Activated CD8-positive, alpha-beta T cell treated with anti-CD3 and anti-CD28 coated beads, Interleukin-2, amount 10 ng/mL, durations not matched to agents 7 days and 5 days (primary cell): Measurements from ENCODE around the gene ARID3A. TPM values are rescaled to one million over a fixed set of nuclear protein-coding genes. Genes with fewer than 3 reads are reported as not detected.

ENCODE experiments used
- ATAC-seq: fragments of 150-1000 bp; cut with Tn5 transposase; one replicate; pipeline ENCODE4 v1.10.0; 2021; ENCODE audit warnings: moderate library complexity
- CTCF ChIA-PET: fragments of 350-600 bp; sonication (Branson Sonifier 250); formaldehyde crosslinking; loops from one replicate; lab custom pipeline; 2021; ENCODE audit warnings: antibody characterized with exemption; lab: Charles Lee
- POLR2A ChIA-PET: fragments of 350-600 bp; sonication (Branson Sonifier 250); formaldehyde crosslinking; loops from one replicate; lab custom pipeline; 2021; ENCODE audit warnings: antibody characterized with exemption; lab: Charles Lee
- DNase-seq: peaks from one replicate; pipeline ENCODE4 v3.0.0-alpha.2; 2020
- H3K27ac Mint-ChIP-seq: one replicate; pipeline ENCODE4 v1.8.0; 2021; ENCODE audit warnings: mild to moderate bottlenecking, mixed read lengths
- H3K27me3 Mint-ChIP-seq: one replicate; pipeline ENCODE4 v1.8.0; 2021; ENCODE audit warnings: low read depth, mixed read lengths
- H3K36me3 Mint-ChIP-seq: one replicate; pipeline ENCODE4 v1.8.0; 2021; ENCODE audit warnings: low read depth, mixed read lengths
- H3K4me1 Mint-ChIP-seq: one replicate; pipeline ENCODE4 v1.8.0; 2021; ENCODE audit warnings: low read depth, mixed read lengths
- H3K4me3 Mint-ChIP-seq: one replicate; pipeline ENCODE4 v1.8.0; 2021; ENCODE audit warnings: mild to moderate bottlenecking, mixed read lengths
- H3K9me3 Mint-ChIP-seq: one replicate; pipeline ENCODE4 v1.8.0; 2022; ENCODE audit warnings: mixed read lengths; ENCODE audit not compliant: insufficient read depth
- total RNA-seq, 2 experiments: library from RNA; stranded (reverse); gene quantifications; one replicate each; pipeline ENCODE4 v1.2.3, GENCODE V29; 2021

ARID3A gene
- total RNA-seq, 2 experiments from 2014 or later, result 26.7 to 27.7 TPM

DNA sequence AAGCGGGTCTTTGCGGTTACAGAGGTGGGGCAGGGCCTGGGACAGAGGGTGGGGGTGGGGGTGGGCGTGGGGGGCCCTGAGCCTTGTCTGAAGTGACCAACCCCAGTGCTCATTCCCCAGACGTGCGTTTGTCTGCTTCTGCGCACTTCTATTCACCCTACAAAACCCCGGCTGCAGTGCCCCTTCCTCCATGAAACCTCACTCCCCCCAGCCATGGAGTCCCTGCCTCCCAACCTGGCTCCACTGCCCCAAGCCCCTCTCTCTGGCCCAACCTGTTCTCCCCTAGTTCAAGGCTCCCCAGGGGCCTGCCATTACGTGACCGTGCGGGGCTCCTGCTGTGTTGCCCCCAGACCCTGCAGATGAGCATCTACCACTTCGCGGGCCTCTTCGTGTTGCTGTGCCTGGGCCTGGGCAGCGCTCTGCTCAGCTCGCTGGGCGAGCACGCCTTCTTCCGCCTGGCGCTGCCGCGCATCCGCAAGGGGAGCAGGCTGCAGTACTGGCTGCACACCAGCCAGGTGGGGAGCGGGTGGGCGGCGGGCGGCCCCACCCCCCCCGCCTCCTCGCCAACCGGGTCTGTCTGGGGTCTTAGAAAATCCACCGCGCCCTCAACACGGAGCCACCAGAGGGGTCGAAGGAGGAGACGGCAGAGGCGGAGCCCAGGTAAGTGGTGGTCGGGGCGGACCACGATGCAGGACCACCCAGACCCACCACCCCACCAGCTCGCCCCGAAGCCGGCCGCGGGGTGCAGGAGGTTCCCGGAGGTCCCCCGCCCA, 82.6 kb downstream of the ARID3A start:
- ATAC-seq, result no peak
- H3K4me3 Mint-ChIP-seq, result no peak overlapping the region
- peaks cover 17% of the 10 kb centered on the region for H3K36me3 Mint-ChIP-seq

DNA sequence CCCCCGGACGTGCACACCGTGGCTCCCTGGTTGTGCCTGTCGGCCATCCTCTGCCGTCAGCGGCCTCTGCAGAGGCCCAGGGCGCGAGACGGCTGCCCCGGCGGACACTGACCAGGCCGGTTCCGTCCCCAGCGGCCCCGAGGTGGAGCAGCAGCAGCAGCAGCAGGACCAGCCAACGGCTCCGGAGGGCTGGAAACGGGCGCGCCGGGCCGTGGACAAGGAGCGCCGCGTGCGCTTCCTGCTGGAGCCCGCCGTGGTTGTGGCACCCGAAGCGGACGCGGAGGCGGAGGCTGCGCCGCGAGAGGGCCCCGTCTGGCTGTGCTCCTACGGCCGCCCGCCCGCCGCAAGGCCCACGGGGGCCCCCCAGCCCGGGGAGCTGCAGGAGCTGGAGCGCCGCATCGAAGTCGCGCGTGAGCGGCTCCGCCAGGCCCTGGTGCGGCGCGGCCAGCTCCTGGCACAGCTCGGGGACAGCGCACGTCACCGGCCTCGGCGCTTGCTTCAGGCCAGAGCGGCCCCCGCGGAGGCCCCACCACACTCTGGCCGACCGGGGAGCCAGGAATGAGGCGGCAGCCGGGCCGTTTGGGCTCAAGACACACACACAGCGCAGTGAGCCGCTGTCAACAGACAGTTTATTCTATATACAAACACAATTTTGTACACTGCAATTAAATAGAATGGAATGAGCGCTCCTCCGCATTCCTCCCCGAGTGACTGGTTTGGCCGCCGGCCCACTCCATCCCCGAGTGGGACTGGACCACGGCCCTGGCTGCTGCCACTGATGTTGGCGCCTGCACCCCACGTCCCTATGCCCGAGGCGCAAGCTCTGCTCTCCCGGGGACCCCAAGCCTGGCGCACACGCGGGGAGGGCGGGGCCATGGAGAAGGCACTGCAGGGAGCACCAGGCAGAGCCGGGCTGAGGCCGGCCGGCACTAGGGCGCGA, 83.5 kb downstream of the ARID3A start:
- POLR2A ChIA-PET, result no interaction called here
- no peaks in the 10 kb centered on the region for H3K9me3 Mint-ChIP-seq
- H3K36me3 Mint-ChIP-seq, result peaks cover 23% of the 10 kb centered on the region
- no peak for ATAC-seq
- no peak for DNase-seq
- CTCF ChIA-PET, result no interaction called here
- no peak overlapping the region for H3K27ac Mint-ChIP-seq
- peaks cover 2% of the 10 kb centered on the region for H3K4me1 Mint-ChIP-seq
- no peaks in the 10 kb centered on the region for H3K27me3 Mint-ChIP-seq
- H3K4me3 Mint-ChIP-seq, result no peak overlapping the region

More for the DNA sequence above, 82.6 kb downstream of the ARID3A start:
- ChIA-PET POLR2A (no interaction called here), CTCF (no interaction called here)
- Mint-ChIP-seq H3K4me1 (no peaks in the 10 kb centered on the region), H3K27me3 (no peaks in the 10 kb centered on the region), H3K9me3 (no peaks in the 10 kb centered on the region), H3K27ac (no peak overlapping the region)
- no peak for DNase-seq

GRCh38 chr19:1009981-1010538, 84.2 kb downstream of the ARID3A start:
- Mint-ChIP-seq H3K27me3 (no peaks in the 10 kb centered on the region), H3K9me3 (no peaks in the 10 kb centered on the region), H3K4me3 (no peak overlapping the region), H3K27ac (no peak overlapping the region), H3K4me1 (peaks cover 2% of the 10 kb centered on the region), H3K36me3 (peaks cover 23% of the 10 kb centered on the region)
- ATAC-seq, result no peak
- ChIA-PET CTCF (no interaction called here), POLR2A (no interaction called here)
- no peak for DNase-seq

- H3K27me3 Mint-ChIP-seq, result no peaks in the 10 kb centered on the region
- DNase-seq, result no peak
- no peak for ATAC-seq
- H3K4me1 Mint-ChIP-seq, result peaks cover 2% of the 10 kb centered on the region
- no peak overlapping the region for H3K27ac Mint-ChIP-seq
- POLR2A ChIA-PET, result no interaction called here
- no peak overlapping the region for H3K4me3 Mint-ChIP-seq
- CTCF ChIA-PET, result no interaction called here
- H3K9me3 Mint-ChIP-seq, result no peaks in the 10 kb centered on the region
- H3K36me3 Mint-ChIP-seq, result peaks cover 23% of the 10 kb centered on the region
These were observed 85.0 kb downstream of the ARID3A start for GRCh38 chr19:1010586-1011510.

GRCh38 chr19:1011831-1012333, 86.0 kb downstream of the ARID3A start:
- ChIA-PET CTCF (no interaction called here), POLR2A (no interaction called here)
- Mint-ChIP-seq H3K27ac (no peak overlapping the region), H3K36me3 (peaks cover 21% of the 10 kb centered on the region), H3K9me3 (no peaks in the 10 kb centered on the region), H3K4me3 (no peak overlapping the region), H3K27me3 (no peaks in the 10 kb centered on the region), H3K4me1 (peaks cover 4% of the 10 kb centered on the region)
- no peak for ATAC-seq
- DNase-seq, result no peak

- Mint-ChIP-seq H3K4me3 (no peak overlapping the region), H3K36me3 (peaks cover 19% of the 10 kb centered on the region), H3K27me3 (no peaks in the 10 kb centered on the region), H3K9me3 (no peaks in the 10 kb centered on the region), H3K4me1 (peaks cover 9% of the 10 kb centered on the region), H3K27ac (no peak overlapping the region)
- DNase-seq, result no peak
- ChIA-PET POLR2A (no interaction called here), CTCF (no interaction called here)
- ATAC-seq, result no peak
These were observed 86.5 kb downstream of the ARID3A start for GRCh38 chr19:1012334-1012733.

DNA sequence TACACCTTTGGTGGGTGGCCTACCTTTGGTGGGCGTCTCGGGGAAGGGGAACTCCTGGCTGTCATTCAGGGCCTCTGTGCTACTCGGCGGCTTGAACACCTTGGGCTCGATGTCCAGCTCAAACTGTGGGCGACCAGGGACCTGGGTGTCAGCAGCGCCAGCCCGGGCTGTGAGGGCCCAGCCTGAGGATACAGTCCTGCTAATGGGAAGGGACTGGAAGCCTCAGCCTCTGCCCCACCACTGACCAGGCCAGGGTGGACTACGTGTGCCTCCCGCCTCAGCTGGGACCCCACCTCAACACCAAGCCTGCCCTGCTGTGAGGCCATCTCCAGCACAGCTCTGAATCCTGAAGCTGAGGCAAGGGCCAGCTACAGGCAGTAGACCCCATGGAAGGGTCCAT, 87.4 kb downstream of the ARID3A start:
- peaks cover 18% of the 10 kb centered on the region for H3K4me1 Mint-ChIP-seq
- peaks cover 20% of the 10 kb centered on the region for H3K36me3 Mint-ChIP-seq
- H3K27me3 Mint-ChIP-seq, result no peaks in the 10 kb centered on the region
- no peak overlapping the region for H3K27ac Mint-ChIP-seq
- POLR2A ChIA-PET, result no interaction called here
- ATAC-seq (no peak), DNase-seq (no peak)
- H3K9me3 Mint-ChIP-seq, result no peaks in the 10 kb centered on the region
- no peak overlapping the region for H3K4me3 Mint-ChIP-seq
- CTCF ChIA-PET, result no interaction called here

DNA sequence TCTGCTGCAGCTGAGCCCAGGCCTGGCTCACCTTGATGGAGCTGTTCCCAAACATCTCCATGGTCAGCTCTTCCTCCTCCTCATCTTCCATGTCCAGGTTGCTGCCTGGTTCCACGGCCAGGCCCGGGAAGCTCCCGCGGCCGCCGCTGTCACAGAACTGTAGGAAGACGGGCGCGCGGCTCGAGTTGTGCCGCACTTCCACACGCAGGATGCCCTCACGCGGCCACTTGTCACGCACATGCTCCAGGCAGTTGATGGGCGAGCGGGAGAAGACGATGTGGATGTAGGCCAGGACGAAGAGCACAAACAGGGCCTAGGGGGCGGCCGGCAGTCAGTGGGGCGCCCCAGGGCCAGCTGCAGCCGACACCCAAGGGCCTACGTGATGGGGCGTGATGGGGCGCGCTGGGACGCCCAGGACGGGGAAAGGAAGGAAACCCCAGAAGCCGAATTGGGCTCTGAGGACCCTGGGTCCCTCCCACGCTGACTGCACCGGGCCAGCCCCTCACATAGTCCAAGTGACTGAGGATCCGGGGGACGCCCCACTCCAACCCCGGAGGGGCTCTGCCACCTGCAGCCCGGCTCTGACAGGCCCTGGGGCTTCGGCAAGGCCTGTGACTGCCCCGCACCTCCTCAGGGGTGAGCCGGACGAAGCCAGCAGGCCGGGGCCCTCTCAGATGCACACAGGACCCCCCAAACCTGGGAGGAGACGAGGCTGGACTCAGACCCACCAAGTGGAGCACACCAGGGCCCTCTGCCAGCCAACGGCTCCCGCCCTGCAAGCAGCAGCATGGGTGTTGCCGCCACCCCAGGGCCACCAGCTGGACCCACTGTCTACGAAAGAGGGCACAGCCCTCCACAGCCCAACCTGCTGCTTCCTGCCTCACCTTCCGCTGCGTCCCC, 88.6 kb downstream of the ARID3A start:
- ChIA-PET POLR2A (no interaction called here), CTCF (no interaction called here)
- H3K27me3 Mint-ChIP-seq, result no peaks in the 10 kb centered on the region
- peaks cover 20% of the 10 kb centered on the region for H3K36me3 Mint-ChIP-seq
- no peaks in the 10 kb centered on the region for H3K9me3 Mint-ChIP-seq
- H3K27ac Mint-ChIP-seq, result no peak overlapping the region
- DNase-seq (no peak), ATAC-seq (no peak)
- peaks cover 29% of the 10 kb centered on the region for H3K4me1 Mint-ChIP-seq
- no peak overlapping the region for H3K4me3 Mint-ChIP-seq

DNA sequence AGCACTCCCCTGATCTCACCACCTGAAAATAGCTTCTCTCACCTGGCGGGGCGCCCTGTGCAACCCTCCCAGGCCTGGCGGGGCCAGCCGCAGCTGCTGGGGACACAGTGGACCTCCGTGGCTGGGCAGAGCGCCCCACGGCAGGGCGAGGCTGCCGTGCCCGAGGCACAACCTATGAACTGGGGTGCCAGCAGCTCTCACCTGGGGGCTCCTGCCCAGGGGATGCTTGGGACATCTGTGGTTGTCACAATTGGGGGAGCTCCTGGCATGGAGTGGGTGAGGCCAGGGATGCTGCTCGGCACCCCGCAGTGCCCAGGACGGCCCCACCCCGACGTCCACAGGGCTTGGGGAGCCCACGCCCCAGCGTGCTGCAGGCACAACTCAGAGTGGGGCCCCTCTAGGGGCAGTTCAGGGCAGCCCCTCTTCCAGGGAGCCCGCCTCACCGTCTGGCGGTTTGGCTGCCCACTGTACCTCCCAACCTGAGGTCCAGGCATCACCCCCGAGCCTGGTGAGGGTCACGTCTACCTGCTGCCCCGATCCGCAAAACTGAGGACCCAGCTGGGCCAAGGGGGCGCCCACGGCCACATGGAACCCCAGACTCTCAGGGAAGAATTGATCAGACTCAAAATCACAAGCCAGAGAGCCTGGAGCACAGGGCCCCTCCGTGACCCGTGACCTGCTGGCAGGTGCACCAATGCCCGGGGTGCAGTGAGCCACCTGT, 89.4 kb downstream of the ARID3A start:
- ATAC-seq, result no peak
- H3K9me3 Mint-ChIP-seq, result no peaks in the 10 kb centered on the region
- peaks cover 21% of the 10 kb centered on the region for H3K36me3 Mint-ChIP-seq
- no peaks in the 10 kb centered on the region for H3K27me3 Mint-ChIP-seq
- POLR2A ChIA-PET, result no interaction called here
- CTCF ChIA-PET, result no interaction called here
- H3K4me3 Mint-ChIP-seq, result no peak overlapping the region
- H3K27ac Mint-ChIP-seq, result no peak overlapping the region
- no peak for DNase-seq
- peaks cover 34% of the 10 kb centered on the region for H3K4me1 Mint-ChIP-seq
